Hepatocyte (in vitro differentiated cells): ENCODE measurements around the gene UNG. TPM values are rescaled to one million over a fixed set of nuclear protein-coding genes. Genes with fewer than 3 reads are reported as not detected.

Experiments used
- DNase-seq: peaks from one replicate; pipeline ENCODE4 v3.0.0-alpha.2; 2016; ENCODE audit warnings: low spot score
- H2AFZ ChIP-seq: fragments of 200-600 bp; sonication (generic); 2 replicates; pipeline ENCODE4 v1.6.0; 2016; ENCODE audit warnings: antibody characterized with exemption, mild to moderate bottlenecking
- H3K27ac ChIP-seq: fragments of 200-600 bp; sonication (generic); 2 replicates; pipeline ENCODE4 v1.5.1; 2016; ENCODE audit warnings: mild to moderate bottlenecking
- H3K27me3 ChIP-seq: fragments of 200-600 bp; sonication (generic); 2 replicates; pipeline ENCODE4 v1.6.1; 2016
- H3K36me3 ChIP-seq: fragments of 200-600 bp; sonication (generic); replicated peaks from 2 replicates; pipeline ENCODE4 v1.5.1; 2016; ENCODE audit warnings: low read depth; ENCODE audit not compliant: insufficient read depth
- H3K4me1 ChIP-seq: fragments of 200-600 bp; sonication (generic); 2 replicates; pipeline ENCODE4 v1.5.1; 2016; ENCODE audit warnings: mild to moderate bottlenecking, moderate library complexity; ENCODE audit not compliant: insufficient read depth
- H3K4me2 ChIP-seq: fragments of 200-600 bp; sonication (generic); 2 replicates; pipeline ENCODE4 v1.6.0; 2016
- H3K4me3 ChIP-seq: fragments of 200-600 bp; sonication (generic); 2 replicates; pipeline ENCODE4 v1.5.1; 2016; ENCODE audit warnings: mild to moderate bottlenecking
- H3K79me2 ChIP-seq: fragments of 200-600 bp; sonication (generic); 2 replicates; pipeline ENCODE4 v1.6.0; 2017; ENCODE audit warnings: mild to moderate bottlenecking
- H3K9me2 ChIP-seq: fragments of 200-600 bp; sonication (generic); replicated peaks from 2 replicates; pipeline ENCODE4 v1.6.0; 2017; ENCODE audit warnings: mild to moderate bottlenecking; ENCODE audit not compliant: insufficient read depth
- H3K9me3 ChIP-seq: fragments of 200-600 bp; sonication (generic); 2 replicates; pipeline ENCODE4 v1.5.1; 2016; ENCODE audit warnings: low read depth, mild to moderate bottlenecking
- H4K20me1 ChIP-seq: fragments of 200-600 bp; sonication (generic); 2 replicates; pipeline ENCODE4 v1.6.0; 2016; ENCODE audit warnings: mild to moderate bottlenecking; ENCODE audit not compliant: insufficient read depth, poor library complexity, severe bottlenecking
- EZH2 ChIP-seq: fragments of 200-600 bp; sonication (generic); IDR thresholded peaks from 2 replicates; pipeline ENCODE4 v1.6.1; 2016; ENCODE audit warnings: antibody characterized with exemption, mild to moderate bottlenecking, borderline replicate concordance
- EZH2phosphoT487 ChIP-seq: fragments of 200-600 bp; sonication (generic); IDR thresholded peaks from one replicate; pipeline ENCODE4 v1.6.1; 2018; ENCODE audit warnings: antibody characterized with exemption, mild to moderate bottlenecking, low read depth, moderate library complexity; ENCODE audit not compliant: unreplicated experiment, severe bottlenecking
- WGBS: methylation state at CpG from one replicate; pipeline ENCODE4 v1.1.6; 2016; ENCODE audit warnings: low lambda C conversion rate; ENCODE audit errors: missing lambda C conversion rate; 5-methylcytosine and 5-hydroxymethylcytosine counted together
- polyA plus RNA-seq: library from polyadenylated mRNA; unstranded; fragments of >200 nt; fragmentation: Nextera tagmentation; extraction: Ambion mirVana; gene quantifications from 2 replicates; pipeline ENCODE4 v1.2.1, GENCODE V29; 2016
- total RNA-seq: library from RNA; depleted of rRNA; stranded (reverse); fragments of >200 nt; gene quantifications from 2 replicates; pipeline ENCODE4 v1.2.3, GENCODE V29; 2014
- TF ChIP-seq, protein P1 (sequence below): fragments of 200-600 bp; sonication (generic); IDR thresholded peaks from 2 replicates; pipeline ENCODE4 v1.5.1; 2016; ENCODE audit warnings: antibody characterized with exemption, mild to moderate bottlenecking; ENCODE audit not compliant: poor library complexity

The UNG gene
- total and polyA plus RNA-seq, 2 experiments from 2014 or later = 35.7 to 41.2 TPM

GRCh38 chr12:109056891-109057290 is 40.5 kb upstream of the UNG start:
- H3K9me3 ChIP-seq = no peaks in the 10 kb centered on the region
- no peak for TF ChIP-seq EZH2
- TF ChIP-seq, protein P1, sequence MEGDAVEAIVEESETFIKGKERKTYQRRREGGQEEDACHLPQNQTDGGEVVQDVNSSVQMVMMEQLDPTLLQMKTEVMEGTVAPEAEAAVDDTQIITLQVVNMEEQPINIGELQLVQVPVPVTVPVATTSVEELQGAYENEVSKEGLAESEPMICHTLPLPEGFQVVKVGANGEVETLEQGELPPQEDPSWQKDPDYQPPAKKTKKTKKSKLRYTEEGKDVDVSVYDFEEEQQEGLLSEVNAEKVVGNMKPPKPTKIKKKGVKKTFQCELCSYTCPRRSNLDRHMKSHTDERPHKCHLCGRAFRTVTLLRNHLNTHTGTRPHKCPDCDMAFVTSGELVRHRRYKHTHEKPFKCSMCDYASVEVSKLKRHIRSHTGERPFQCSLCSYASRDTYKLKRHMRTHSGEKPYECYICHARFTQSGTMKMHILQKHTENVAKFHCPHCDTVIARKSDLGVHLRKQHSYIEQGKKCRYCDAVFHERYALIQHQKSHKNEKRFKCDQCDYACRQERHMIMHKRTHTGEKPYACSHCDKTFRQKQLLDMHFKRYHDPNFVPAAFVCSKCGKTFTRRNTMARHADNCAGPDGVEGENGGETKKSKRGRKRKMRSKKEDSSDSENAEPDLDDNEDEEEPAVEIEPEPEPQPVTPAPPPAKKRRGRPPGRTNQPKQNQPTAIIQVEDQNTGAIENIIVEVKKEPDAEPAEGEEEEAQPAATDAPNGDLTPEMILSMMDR = no peak
- TF ChIP-seq EZH2phosphoT487 = no peak
- H3K4me2 ChIP-seq = no peak overlapping the region
- H3K4me3 ChIP-seq = no peak overlapping the region
- H4K20me1 ChIP-seq = no peaks in the 10 kb centered on the region
- WGBS = 87% methylated on average over 3 of the region's 3 CpGs
- no peak for DNase-seq
- peaks cover 12% of the 10 kb centered on the region for H3K4me1 ChIP-seq
- H2AFZ ChIP-seq = no peak overlapping the region
- H3K27me3 ChIP-seq = no peaks in the 10 kb centered on the region
- no peaks in the 10 kb centered on the region for H3K36me3 ChIP-seq
- no peaks in the 10 kb centered on the region for H3K9me2 ChIP-seq
- H3K79me2 ChIP-seq = peaks cover 27% of the 10 kb centered on the region
- no peak overlapping the region for H3K27ac ChIP-seq

- no peak overlapping the region for H3K27ac ChIP-seq
- TF ChIP-seq EZH2 = no peak
- TF ChIP-seq EZH2phosphoT487 = no peak
- TF ChIP-seq, protein P1 = no peak
These were observed 40.0 kb upstream of the UNG start for GRCh38 chr12:109057376-109057775.

DNA sequence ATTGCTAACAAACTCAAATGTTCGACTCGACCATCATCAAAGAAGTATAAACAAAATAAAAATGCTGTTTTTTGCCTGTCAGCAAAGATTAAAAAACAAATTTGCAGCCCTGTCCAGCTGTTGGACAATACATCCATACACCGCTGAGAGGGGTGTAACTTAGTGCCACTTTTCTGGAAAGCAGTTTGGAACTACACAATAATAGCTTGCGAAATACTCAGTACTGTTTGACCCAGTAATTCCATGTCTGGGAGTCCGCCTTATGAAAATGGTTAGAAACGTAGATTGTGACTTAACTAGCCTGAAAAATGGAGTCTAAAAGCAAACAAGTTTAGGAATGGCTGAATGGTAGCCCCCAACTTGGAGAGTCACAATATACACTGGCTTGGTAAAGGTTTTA is 38.6 kb upstream of the UNG start:
- WGBS = 96% methylated on average over 6 of the region's 6 CpGs
- Histone ChIP-seq H4K20me1 (no peaks in the 10 kb centered on the region), H3K4me2 (no peak overlapping the region)

More at GRCh38 chr12:109057376-109057775, 40.0 kb upstream of the UNG start:
- no peaks in the 10 kb centered on the region for H4K20me1 ChIP-seq
- DNase-seq = no peak
- H3K27me3 ChIP-seq = no peaks in the 10 kb centered on the region
- H3K36me3 ChIP-seq = no peaks in the 10 kb centered on the region
- peaks cover 12% of the 10 kb centered on the region for H3K4me1 ChIP-seq
- H3K9me2 ChIP-seq = no peaks in the 10 kb centered on the region
- WGBS = 97% methylated on average over 1 of the region's 1 CpG
- H2AFZ ChIP-seq = no peak overlapping the region
- peaks cover 27% of the 10 kb centered on the region for H3K79me2 ChIP-seq
- no peak overlapping the region for H3K4me3 ChIP-seq
- H3K9me3 ChIP-seq = no peaks in the 10 kb centered on the region
- no peak overlapping the region for H3K4me2 ChIP-seq

More for the DNA sequence above, 38.6 kb upstream of the UNG start:
- H3K9me3 ChIP-seq = no peaks in the 10 kb centered on the region
- H3K79me2 ChIP-seq = peaks cover 20% of the 10 kb centered on the region
- TF ChIP-seq, protein P1 = no peak
- TF ChIP-seq EZH2 (no peak), EZH2phosphoT487 (no peak)
- H3K4me3 ChIP-seq = no peak overlapping the region
- H2AFZ ChIP-seq = no peak overlapping the region
- no peak for DNase-seq
- H3K36me3 ChIP-seq = no peaks in the 10 kb centered on the region
- H3K27ac ChIP-seq = no peak overlapping the region
- H3K4me1 ChIP-seq = peaks cover 8% of the 10 kb centered on the region
- H3K9me2 ChIP-seq = no peaks in the 10 kb centered on the region
- no peaks in the 10 kb centered on the region for H3K27me3 ChIP-seq
